AG09309 (cell line): Measurements from ENCODE around the gene FADD.

Source experiments
- DNase-seq: peaks from one replicate; pipeline ENCODE4 v3.0.0-alpha.2; 2010; ENCODE audit warnings: low read depth
- H3K4me3 ChIP-seq: 2 replicates; pipeline ENCODE4 v1.5.1; 2011; ENCODE audit warnings: mild to moderate bottlenecking, low read depth, low read length, moderate library complexity; ENCODE audit not compliant: control insufficient read depth
- CTCF ChIP-seq: IDR thresholded peaks from 2 replicates; pipeline ENCODE4 v1.5.1; 2011; ENCODE audit warnings: mild to moderate bottlenecking, low read depth, low read length, inconsistent platforms; ENCODE audit not compliant: insufficient read depth, control insufficient read depth; ENCODE audit errors: missing control alignments

FADD gene

DNA sequence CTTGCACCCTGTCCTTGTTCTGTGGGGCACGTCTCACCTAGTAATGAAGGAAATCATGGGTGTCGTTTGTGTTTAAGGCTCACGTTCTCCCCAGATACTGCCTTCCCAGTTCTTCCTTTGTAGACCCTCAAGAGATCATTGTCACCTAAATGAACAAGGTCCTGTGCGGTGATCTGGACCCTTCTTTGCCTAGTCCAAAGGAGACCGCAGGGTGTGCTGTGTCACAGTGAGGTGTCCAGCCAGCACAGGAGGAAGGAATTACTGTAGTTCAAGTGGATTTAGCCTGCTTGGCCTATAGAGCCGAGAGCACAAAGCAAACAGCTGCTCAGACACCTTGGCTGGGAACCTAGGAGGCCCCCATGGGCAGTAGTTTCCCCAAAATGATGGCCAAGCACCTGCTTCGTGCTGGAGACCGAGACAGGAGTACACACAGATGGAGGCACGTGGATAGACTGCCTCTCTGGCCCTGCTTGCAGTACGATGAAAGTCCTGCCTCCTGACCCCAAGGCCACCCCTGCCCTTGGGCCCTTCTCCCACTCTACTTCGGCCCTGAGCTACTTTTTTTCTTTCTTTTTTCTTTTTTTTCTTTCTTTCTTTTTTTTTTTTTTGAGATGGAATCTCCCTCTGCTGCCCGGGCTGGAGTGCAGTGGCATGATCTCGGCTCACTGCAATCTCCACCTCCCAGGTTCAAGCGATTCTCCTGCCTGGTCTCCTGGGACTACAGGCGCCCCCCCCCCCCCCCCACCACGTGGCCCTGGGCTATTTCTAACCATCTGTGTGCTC lies 48.0 kb downstream of the FADD start:
- TF ChIP-seq CTCF = no peak
- H3K4me3 ChIP-seq = no peak overlapping the region
- no peak for DNase-seq

DNA sequence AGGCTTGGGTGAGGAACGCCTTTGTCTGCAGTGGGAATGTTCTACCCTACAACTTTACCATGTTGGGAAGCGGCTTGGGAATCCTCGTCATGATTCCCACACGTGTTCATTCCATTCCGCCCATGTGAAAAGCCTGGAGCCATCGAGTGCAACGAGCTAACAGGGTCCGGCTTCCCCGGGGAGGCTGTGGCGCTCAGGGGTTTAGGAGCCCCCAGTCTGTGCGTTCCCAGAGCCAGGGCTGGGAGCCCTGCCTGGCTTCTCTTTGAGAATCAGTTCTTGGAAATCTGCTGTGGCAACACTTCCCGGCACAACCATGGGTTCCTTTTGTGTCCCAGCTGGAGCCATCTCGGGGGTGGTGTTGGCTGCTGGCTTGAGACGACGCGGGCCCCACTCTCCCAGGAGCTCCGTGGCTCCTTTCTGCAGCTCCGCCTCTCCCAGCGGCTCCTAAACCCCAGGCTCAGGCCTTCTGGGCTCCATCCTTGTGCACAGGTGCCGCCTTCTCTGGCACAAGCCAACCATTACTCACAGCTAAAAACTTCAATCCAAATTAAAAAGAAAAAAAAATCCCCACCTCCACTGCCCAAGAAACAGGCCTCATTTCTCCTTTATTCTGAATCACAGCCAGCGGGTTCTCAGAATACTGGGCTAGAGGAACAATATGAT lies 48.7 kb downstream of the FADD start:
- TF ChIP-seq CTCF = no peak
- no peak overlapping the region for H3K4me3 ChIP-seq
- no peak for DNase-seq

DNA sequence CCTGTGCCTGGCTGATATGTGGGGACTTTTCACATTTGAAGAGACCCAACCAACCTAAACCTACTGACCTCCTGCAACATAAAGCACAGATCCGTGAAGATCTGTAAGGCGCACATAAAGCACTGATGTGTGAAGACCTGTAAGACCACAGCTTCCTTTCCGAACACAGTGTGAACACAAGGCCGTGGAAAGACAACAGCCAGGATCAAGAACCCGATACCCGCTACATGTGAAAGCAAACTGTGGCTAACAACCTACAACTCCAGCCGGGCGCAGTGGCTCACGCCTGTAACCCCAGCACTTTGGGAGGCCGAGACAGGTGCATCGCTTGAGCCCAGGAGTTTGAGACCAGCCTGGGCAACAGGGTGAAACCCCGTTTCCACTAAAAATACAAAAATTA lies 49.7 kb downstream of the FADD start:
- H3K4me3 ChIP-seq = no peak overlapping the region
- DNase-seq = no peak
- TF ChIP-seq CTCF = no peak

GRCh38 chr11:70255477-70256116 lies 52.5 kb downstream of the FADD start:
- no peak overlapping the region for H3K4me3 ChIP-seq
- DNase-seq = no peak
- TF ChIP-seq CTCF = no peak
